Fibroblast of lung (primary cell): Measurements from ENCODE around the gene PPM1H. TPM values are rescaled to one million over a fixed set of nuclear protein-coding genes. Genes with fewer than 3 reads are reported as not detected.

Source experiments
- DNase-seq, 2 donors: peaks; one replicate each; pipeline versions ENCODE4 v3.0.0 to v3.0.0-alpha.2; 2010; ENCODE audit warnings: low read depth in 2 of 2
- H2AFZ ChIP-seq: 2 replicates; pipeline ENCODE4 v1.5.1; 2012; ENCODE audit warnings: low read length, control low read depth, inconsistent platforms
- H3K27ac ChIP-seq: 2 replicates; pipeline ENCODE4 v1.5.1; 2011; ENCODE audit warnings: low read length, control low read depth; ENCODE audit not compliant: insufficient read depth
- H3K27me3 ChIP-seq: 2 replicates; pipeline ENCODE4 v1.5.1; 2011; ENCODE audit warnings: mild to moderate bottlenecking, low read length; ENCODE audit not compliant: control insufficient read depth, insufficient read depth
- H3K36me3 ChIP-seq: 2 replicates; pipeline ENCODE4 v1.5.1; 2011; ENCODE audit warnings: low read length; ENCODE audit not compliant: control insufficient read depth, insufficient read depth
- H3K4me1 ChIP-seq: 2 replicates; pipeline ENCODE4 v1.5.1; 2011; ENCODE audit warnings: low read length; ENCODE audit not compliant: control insufficient read depth, insufficient read depth; ENCODE audit errors: extremely low read depth
- H3K4me2 ChIP-seq: 2 replicates; pipeline ENCODE4 v1.5.1; 2011; ENCODE audit warnings: low read length, control low read depth; ENCODE audit not compliant: insufficient read depth; ENCODE audit errors: extremely low read depth
- H3K4me3 ChIP-seq, 4 experiments: fragments of 200-600 bp in 1 of 4; sonication (generic) in 1 of 4; replicated peaks in 1 of 4; 2 replicates each; pipeline ENCODE4 v1.5.1; 2011 to 2016; ENCODE audit warnings: low read length in 4 of 4, low read depth in 3 of 4, mild to moderate bottlenecking in 3 of 4, control low read depth in 2 of 4, inconsistent platforms in 1 of 4, mixed read lengths in 1 of 4; ENCODE audit not compliant: insufficient read depth in 1 of 4; ENCODE audit errors: control extremely low read depth in 1 of 4
- H3K79me2 ChIP-seq: 2 replicates; pipeline ENCODE4 v1.5.1; 2012; ENCODE audit warnings: mild to moderate bottlenecking, low read length, inconsistent platforms; ENCODE audit not compliant: control insufficient read depth, insufficient read depth
- H3K9ac ChIP-seq: 2 replicates; pipeline ENCODE4 v1.5.1; 2011; ENCODE audit warnings: mild to moderate bottlenecking, low read length, control low read depth; ENCODE audit not compliant: insufficient read depth
- H3K9me3 ChIP-seq: 2 replicates; pipeline ENCODE4 v1.5.1; 2012; ENCODE audit warnings: low read depth, low read length; ENCODE audit not compliant: control insufficient read depth, insufficient read depth
- H4K20me1 ChIP-seq: 2 replicates; pipeline ENCODE4 v1.5.1; 2011; ENCODE audit warnings: low read length; ENCODE audit not compliant: control insufficient read depth, insufficient read depth; ENCODE audit errors: extremely low read depth
- EZH2 ChIP-seq: IDR thresholded peaks from 2 replicates; pipeline ENCODE4 v1.5.1; 2012; ENCODE audit warnings: low read length, control low read depth, mild to moderate bottlenecking; ENCODE audit errors: missing control alignments
- polyA plus RNA-seq, 2 donors: library from polyadenylated mRNA; depleted of rRNA in 1 of 2; stranded (reverse) in 1 of 2; unstranded in 1 of 2; fragments of >200 nt; gene quantifications; 2 replicates each; pipeline ENCODE4 v1.2.1, GENCODE V29; 2011 to 2012; ENCODE audit warnings: missing spikeins in 1 of 2
- total RNA-seq: library from RNA; depleted of rRNA; stranded (reverse); fragments of >200 nt; gene quantifications from 2 replicates; pipeline ENCODE4 v1.2.1, GENCODE V29; 2014
- TF ChIP-seq, protein P1 (sequence below), 2 donors: IDR thresholded peaks in 1 of 2; conservative IDR thresholded peaks in 1 of 2; 1 replicate in 1 of 2; 2 replicates in 1 of 2; pipeline ENCODE4 v1.5.1; 2011 to 2012; ENCODE audit warnings: low read length in 2 of 2, control low read depth in 1 of 2, inconsistent platforms in 1 of 2, low read depth in 1 of 2, mild to moderate bottlenecking in 1 of 2

PPM1H gene
- total and polyA plus RNA-seq, 2 donors (not counting 1 experiment from before 2014, with no cell fraction given), result 0.57 to 3.1 TPM

DNA sequence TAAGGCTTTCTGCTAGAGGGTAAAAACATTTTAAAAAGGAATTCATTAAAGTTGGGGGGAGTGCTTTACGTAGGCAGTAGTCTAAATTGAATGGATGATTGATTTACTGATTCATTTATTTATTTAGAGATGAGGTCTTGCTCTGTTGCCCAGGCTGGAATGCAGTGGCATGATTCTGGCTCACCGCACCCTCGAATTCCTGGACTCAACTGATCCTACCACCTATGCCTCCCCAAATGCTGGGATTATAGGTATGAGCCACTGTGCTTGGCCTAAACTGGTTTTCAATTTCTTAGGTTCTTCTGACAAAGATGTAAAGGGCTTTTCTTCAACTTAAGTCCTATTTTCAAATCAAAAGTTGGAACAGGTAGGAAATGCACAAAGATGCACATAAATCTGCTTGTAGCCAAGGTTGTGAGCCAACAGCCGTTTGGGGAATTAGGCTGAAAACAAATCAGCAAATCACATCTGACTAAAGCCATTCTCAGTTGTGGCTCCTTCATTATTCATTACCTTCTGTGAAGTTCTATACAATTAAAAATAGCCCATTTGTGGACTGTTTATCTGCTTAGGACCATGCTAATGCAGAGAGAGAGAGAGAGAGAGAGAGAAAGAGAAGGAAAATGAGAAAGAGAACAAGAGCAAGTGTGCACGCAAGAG lies 218.0 kb downstream of the PPM1H start:
- Histone ChIP-seq H3K4me3 (no peak overlapping the region), H3K79me2 (no peaks in the 10 kb centered on the region), H3K4me2 (no peak overlapping the region), H2AFZ (no peak overlapping the region), H3K4me1 (peaks cover 16% of the 10 kb centered on the region), H3K9ac (no peak overlapping the region), H4K20me1 (no peaks in the 10 kb centered on the region), H3K27ac (no peak overlapping the region), H3K36me3 (no peaks in the 10 kb centered on the region), H3K27me3 (no peaks in the 10 kb centered on the region), H3K9me3 (no peaks in the 10 kb centered on the region)
- peak in 1 of 2 donors; percentile 33 for DNase-seq
- no peak for TF ChIP-seq EZH2
- TF ChIP-seq, protein P1, sequence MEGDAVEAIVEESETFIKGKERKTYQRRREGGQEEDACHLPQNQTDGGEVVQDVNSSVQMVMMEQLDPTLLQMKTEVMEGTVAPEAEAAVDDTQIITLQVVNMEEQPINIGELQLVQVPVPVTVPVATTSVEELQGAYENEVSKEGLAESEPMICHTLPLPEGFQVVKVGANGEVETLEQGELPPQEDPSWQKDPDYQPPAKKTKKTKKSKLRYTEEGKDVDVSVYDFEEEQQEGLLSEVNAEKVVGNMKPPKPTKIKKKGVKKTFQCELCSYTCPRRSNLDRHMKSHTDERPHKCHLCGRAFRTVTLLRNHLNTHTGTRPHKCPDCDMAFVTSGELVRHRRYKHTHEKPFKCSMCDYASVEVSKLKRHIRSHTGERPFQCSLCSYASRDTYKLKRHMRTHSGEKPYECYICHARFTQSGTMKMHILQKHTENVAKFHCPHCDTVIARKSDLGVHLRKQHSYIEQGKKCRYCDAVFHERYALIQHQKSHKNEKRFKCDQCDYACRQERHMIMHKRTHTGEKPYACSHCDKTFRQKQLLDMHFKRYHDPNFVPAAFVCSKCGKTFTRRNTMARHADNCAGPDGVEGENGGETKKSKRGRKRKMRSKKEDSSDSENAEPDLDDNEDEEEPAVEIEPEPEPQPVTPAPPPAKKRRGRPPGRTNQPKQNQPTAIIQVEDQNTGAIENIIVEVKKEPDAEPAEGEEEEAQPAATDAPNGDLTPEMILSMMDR (conservative IDR thresholded peaks at IDR 0.05 in 1 of 2, IDR thresholded peaks at IDR 0.05 in 1 of 2; ENCODE audit: low read depth in 1 of 2, low read length in 2 of 2), result no peak

DNA sequence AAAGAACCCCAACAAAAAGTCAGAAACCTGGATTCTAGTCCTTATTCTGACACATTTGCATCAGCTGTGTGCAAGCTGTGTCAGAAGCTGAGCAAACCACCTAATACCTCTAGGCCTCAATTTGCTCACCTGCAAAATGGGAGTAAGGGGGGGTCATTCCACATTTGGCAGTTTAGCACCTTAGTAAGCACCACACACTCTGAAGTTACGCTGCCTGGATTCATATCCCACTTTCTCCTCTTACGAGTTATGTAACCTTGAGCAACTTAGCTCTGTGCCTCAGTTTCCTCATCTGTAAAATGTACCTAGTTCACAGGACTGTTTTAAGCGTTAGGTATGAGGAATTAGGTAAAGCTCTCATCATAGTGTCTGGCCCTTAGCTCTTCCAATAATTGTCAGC lies 218.9 kb downstream of the PPM1H start:
- Histone ChIP-seq H3K4me3 (no peak overlapping the region), H3K27ac (no peak overlapping the region), H3K9me3 (no peaks in the 10 kb centered on the region), H3K9ac (no peak overlapping the region), H3K4me2 (no peak overlapping the region), H4K20me1 (no peaks in the 10 kb centered on the region), H3K36me3 (no peaks in the 10 kb centered on the region), H3K27me3 (no peaks in the 10 kb centered on the region), H2AFZ (no peak overlapping the region), H3K4me1 (peaks cover 12% of the 10 kb centered on the region), H3K79me2 (no peaks in the 10 kb centered on the region)
- no peak for DNase-seq
- no peak for TF ChIP-seq EZH2
- TF ChIP-seq, protein P1 (conservative IDR thresholded peaks at IDR 0.05 in 1 of 2, IDR thresholded peaks at IDR 0.05 in 1 of 2; ENCODE audit: low read depth in 1 of 2, low read length in 2 of 2), result no peak

DNA sequence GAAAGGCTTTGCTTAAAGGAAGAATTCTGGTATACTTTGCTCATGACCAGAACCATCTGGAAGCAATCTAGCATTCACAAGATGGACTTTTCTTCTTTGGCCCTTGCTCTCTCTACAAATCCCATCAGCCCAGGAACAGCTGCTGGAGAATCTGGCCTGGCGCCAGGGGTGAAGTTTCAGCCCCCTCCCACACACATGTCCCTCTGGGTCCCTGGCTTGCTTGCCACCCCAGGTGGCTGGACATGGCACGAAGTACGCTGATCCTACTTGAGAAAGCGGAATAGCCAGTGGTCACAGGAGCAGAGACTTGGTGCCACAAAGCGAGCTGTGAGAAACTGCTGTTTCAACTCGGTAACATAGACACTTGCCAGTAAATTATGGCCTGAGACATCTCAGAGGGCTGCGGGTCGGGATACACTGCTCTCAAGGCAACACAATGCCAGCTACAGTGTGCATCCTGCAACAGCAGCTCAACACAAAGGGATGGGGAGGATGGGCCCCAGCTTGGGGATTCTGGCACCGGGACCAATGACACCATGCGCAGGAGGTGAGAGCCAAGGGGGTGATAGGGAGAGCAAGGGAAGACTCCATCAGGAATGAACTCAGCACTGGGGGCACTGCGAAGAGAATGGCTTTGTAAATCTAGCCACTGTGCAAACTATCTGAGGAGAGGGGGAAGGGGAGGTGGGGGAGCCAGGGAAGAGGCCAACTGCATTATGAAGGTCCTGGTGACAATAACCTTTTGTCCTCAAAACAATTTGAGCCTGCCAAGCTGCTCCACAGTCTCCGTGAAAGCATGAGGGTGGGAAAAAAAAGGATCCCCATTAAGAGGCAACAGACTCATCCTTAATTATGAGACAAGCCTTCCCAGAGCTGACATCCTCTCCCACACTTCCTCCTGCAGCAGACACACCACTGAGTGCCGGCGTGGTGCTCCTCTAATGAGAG lies 219.9 kb downstream of the PPM1H start:
- peak overlapping the region; percentile 45 for H2AFZ ChIP-seq
- no peak overlapping the region for H3K9ac ChIP-seq
- no peaks in the 10 kb centered on the region for H4K20me1 ChIP-seq
- H3K27ac ChIP-seq, result no peak overlapping the region
- no peaks in the 10 kb centered on the region for H3K9me3 ChIP-seq
- no peaks in the 10 kb centered on the region for H3K36me3 ChIP-seq
- H3K4me1 ChIP-seq, result peaks cover 4% of the 10 kb centered on the region
- H3K27me3 ChIP-seq, result no peaks in the 10 kb centered on the region
- no peak overlapping the region for H3K4me3 ChIP-seq
- no peak for DNase-seq
- TF ChIP-seq, protein P1 (conservative IDR thresholded peaks at IDR 0.05 in 1 of 2, IDR thresholded peaks at IDR 0.05 in 1 of 2; ENCODE audit: low read depth in 1 of 2, low read length in 2 of 2), result no peak
- no peak for TF ChIP-seq EZH2
- no peaks in the 10 kb centered on the region for H3K79me2 ChIP-seq
- H3K4me2 ChIP-seq, result no peak overlapping the region
